Loucy (cell line): Measurements from ENCODE around the gene NES.

Experiments used
- H2AFZ ChIP-seq: fragments of 200-600 bp; sonication (generic); 2 replicates; pipeline ENCODE4 v1.6.0; 2016; ENCODE audit warnings: antibody characterized with exemption, mild to moderate bottlenecking, low read length, moderate library complexity
- H3F3A ChIP-seq: fragments of 200-600 bp; 2 replicates; pipeline ENCODE4 v1.6.0; 2016; ENCODE audit warnings: antibody characterized with exemption, low read depth, mild to moderate bottlenecking
- H3K27me3 ChIP-seq: fragments of 200-600 bp; sonication (generic); 2 replicates; pipeline ENCODE4 v1.6.1; 2014; ENCODE audit warnings: low read length, mild to moderate bottlenecking; ENCODE audit not compliant: insufficient read depth, poor library complexity, severe bottlenecking
- H3K36me3 ChIP-seq: fragments of 200-600 bp; sonication (generic); 2 replicates; pipeline ENCODE4 v1.6.1; 2016; ENCODE audit warnings: low read length; ENCODE audit not compliant: insufficient read depth
- H3K4me1 ChIP-seq: fragments of 200-600 bp; sonication (generic); 2 replicates; pipeline ENCODE4 v1.5.1; 2014; ENCODE audit warnings: low read length, mild to moderate bottlenecking; ENCODE audit not compliant: insufficient read depth, poor library complexity, severe bottlenecking
- H3K4me2 ChIP-seq: fragments of 200-600 bp; sonication (generic); 2 replicates; pipeline ENCODE4 v1.6.0; 2014; ENCODE audit warnings: antibody characterized with exemption, low read length, low read depth, mild to moderate bottlenecking; ENCODE audit not compliant: poor library complexity, severe bottlenecking
- H3K4me3 ChIP-seq: fragments of 200-600 bp; sonication (generic); 2 replicates; pipeline ENCODE4 v1.5.1; 2014; ENCODE audit warnings: low read length, mild to moderate bottlenecking, mixed read lengths; ENCODE audit not compliant: poor library complexity, severe bottlenecking
- H3K79me2 ChIP-seq: fragments of 200-600 bp; sonication (generic); 2 replicates; pipeline ENCODE4 v1.6.1; 2014; ENCODE audit warnings: low read length; ENCODE audit not compliant: insufficient read depth
- H3K9ac ChIP-seq: fragments of 200-600 bp; sonication (generic); 2 replicates; pipeline ENCODE4 v1.6.0; 2014; ENCODE audit warnings: mild to moderate bottlenecking, low read depth, low read length, moderate library complexity; ENCODE audit not compliant: poor library complexity, severe bottlenecking
- H3K9me2 ChIP-seq: fragments of 200-600 bp; sonication (generic); replicated peaks from 2 replicates; pipeline ENCODE4 v1.6.1; 2016; ENCODE audit warnings: low read depth, low read length, mixed read lengths
- H3K9me3 ChIP-seq: fragments of 200-600 bp; sonication (generic); 2 replicates; pipeline ENCODE4 v1.6.1; 2014; ENCODE audit warnings: mild to moderate bottlenecking, antibody characterized with exemption, low read length, low read depth; ENCODE audit not compliant: insufficient read depth
- H4K20me1 ChIP-seq: fragments of 200-600 bp; sonication (generic); 2 replicates; pipeline ENCODE4 v1.6.0; 2014; ENCODE audit warnings: antibody characterized with exemption, low read length, mild to moderate bottlenecking; ENCODE audit not compliant: insufficient read depth, poor library complexity, severe bottlenecking
- CTCF ChIP-seq: fragments of 200-600 bp; sonication (generic); conservative IDR thresholded peaks from 2 replicates; pipeline ENCODE4 v1.5.1; 2014; ENCODE audit warnings: mild to moderate bottlenecking, antibody characterized with exemption, low read length
- EZH2phosphoT487 ChIP-seq: fragments of 200-600 bp; IDR thresholded peaks from 2 replicates; pipeline ENCODE4 v1.6.1; 2018; ENCODE audit warnings: antibody characterized with exemption, mild to moderate bottlenecking, moderate library complexity, borderline replicate concordance

Gene NES

GRCh38 chr1:156669794-156670193, 7.4 kb downstream of the NES start:
- Histone ChIP-seq H3K36me3 (no peaks in the 10 kb centered on the region), H3K27me3 (no peaks in the 10 kb centered on the region), H3F3A (no peaks in the 10 kb centered on the region), H3K79me2 (no peaks in the 10 kb centered on the region), H3K9me3 (no peaks in the 10 kb centered on the region), H2AFZ (no peak overlapping the region), H3K4me2 (no peak overlapping the region), H3K9ac (no peak overlapping the region), H3K4me3 (no peak overlapping the region), H4K20me1 (no peaks in the 10 kb centered on the region), H3K4me1 (peaks cover under 1% of the 10 kb centered on the region), H3K9me2 (no peaks in the 10 kb centered on the region)
- TF ChIP-seq CTCF (no peak), EZH2phosphoT487 (no peak)

- no peaks in the 10 kb centered on the region for H3K9me2 ChIP-seq
- H3K9ac ChIP-seq = no peak overlapping the region
- no peaks in the 10 kb centered on the region for H3K27me3 ChIP-seq
- H4K20me1 ChIP-seq = no peaks in the 10 kb centered on the region
- no peaks in the 10 kb centered on the region for H3K79me2 ChIP-seq
- TF ChIP-seq CTCF (no peak), EZH2phosphoT487 (no peak)
- H3F3A ChIP-seq = no peaks in the 10 kb centered on the region
- peaks cover 8% of the 10 kb centered on the region for H3K4me1 ChIP-seq
- no peak overlapping the region for H2AFZ ChIP-seq
- no peaks in the 10 kb centered on the region for H3K9me3 ChIP-seq
- no peaks in the 10 kb centered on the region for H3K36me3 ChIP-seq
- H3K4me2 ChIP-seq = no peak overlapping the region
- no peak overlapping the region for H3K4me3 ChIP-seq
Observed at GRCh38 chr1:156668801-156669637, 8.2 kb downstream of the NES start.

GRCh38 chr1:156667968-156668709, 9.1 kb downstream of the NES start:
- H3K9ac ChIP-seq = no peak overlapping the region
- H3K4me3 ChIP-seq = no peak overlapping the region
- peaks cover 9% of the 10 kb centered on the region for H3K4me1 ChIP-seq
- no peaks in the 10 kb centered on the region for H3K79me2 ChIP-seq
- H3F3A ChIP-seq = no peaks in the 10 kb centered on the region
- H4K20me1 ChIP-seq = no peaks in the 10 kb centered on the region
- no peaks in the 10 kb centered on the region for H3K9me2 ChIP-seq
- no peak overlapping the region for H3K4me2 ChIP-seq
- no peaks in the 10 kb centered on the region for H3K27me3 ChIP-seq
- H3K9me3 ChIP-seq = no peaks in the 10 kb centered on the region
- no peak overlapping the region for H2AFZ ChIP-seq
- H3K36me3 ChIP-seq = no peaks in the 10 kb centered on the region
- TF ChIP-seq CTCF (no peak), EZH2phosphoT487 (no peak)
